ENCODE data around the gene DUOX1. TPM values are rescaled to one million over a fixed set of nuclear protein-coding genes. Genes with fewer than 3 reads are reported as not detected.

DUOX1 gene
- total RNA-seq, 3 donors from 2014 or later, result 0.43 to 1.7 (median 0.70) TPM

GRCh38 chr15:45093622-45094357, 36.0 kb upstream of the DUOX1 start:
- no peaks in the 10 kb centered on the region for H3K9me3 ChIP-seq
- intact Hi-C loops (cut with DNase I, micrococcal nuclease), result no loop called here
- ATAC-seq (no peak), DNase-seq (no peak)
- TF ChIP-seq CTCF (IDR thresholded peaks at IDR 0.05), result no peak
- no peak overlapping the region for H3K4me3 ChIP-seq
- H3K4me1 ChIP-seq (ENCODE audit: low read depth), result no peaks in the 10 kb centered on the region
- no peaks in the 10 kb centered on the region for H3K36me3 ChIP-seq (ENCODE audit: low read depth)

GRCh38 chr15:45094358-45094730, 35.5 kb upstream of the DUOX1 start:
- DNase-seq (no peak), ATAC-seq (no peak)
- Histone ChIP-seq H3K4me3 (no peak overlapping the region), H3K4me1 (ENCODE audit: low read depth) (no peaks in the 10 kb centered on the region), H3K9me3 (no peaks in the 10 kb centered on the region), H3K36me3 (ENCODE audit: low read depth) (no peaks in the 10 kb centered on the region)
- TF ChIP-seq CTCF (IDR thresholded peaks at IDR 0.05), result no peak
- intact Hi-C loops (cut with DNase I, micrococcal nuclease), result no loop called here

- TF ChIP-seq CTCF (IDR thresholded peaks at IDR 0.05), result no peak
- intact Hi-C loops (cut with DNase I, micrococcal nuclease), result no loop called here
Measured at GRCh38 chr15:45095661-45096060, 34.1 kb upstream of the DUOX1 start.

GRCh38 chr15:45097466-45097865, 32.3 kb upstream of the DUOX1 start:
- no peak for TF ChIP-seq CTCF (IDR thresholded peaks at IDR 0.05)
- Histone ChIP-seq H3K36me3 (ENCODE audit: low read depth) (no peaks in the 10 kb centered on the region), H3K4me1 (ENCODE audit: low read depth) (no peaks in the 10 kb centered on the region), H3K9me3 (no peaks in the 10 kb centered on the region), H3K4me3 (no peak overlapping the region)
- DNase-seq (no peak), ATAC-seq (no peak)
- intact Hi-C loops (cut with DNase I, micrococcal nuclease), result no loop called here

More at GRCh38 chr15:45095661-45096060, 34.1 kb upstream of the DUOX1 start:
- no peaks in the 10 kb centered on the region for H3K4me1 ChIP-seq (ENCODE audit: low read depth)
- H3K36me3 ChIP-seq (ENCODE audit: low read depth), result no peaks in the 10 kb centered on the region
- no peak for DNase-seq
- H3K4me3 ChIP-seq, result no peak overlapping the region
- ATAC-seq, result no peak
- no peaks in the 10 kb centered on the region for H3K9me3 ChIP-seq

- no peaks in the 10 kb centered on the region for H3K9me3 ChIP-seq
- ATAC-seq (no peak), DNase-seq (no peak)
- no peak for TF ChIP-seq CTCF (IDR thresholded peaks at IDR 0.05)
- no peaks in the 10 kb centered on the region for H3K36me3 ChIP-seq (ENCODE audit: low read depth)
- H3K4me1 ChIP-seq (ENCODE audit: low read depth), result no peaks in the 10 kb centered on the region
- no peak overlapping the region for H3K4me3 ChIP-seq
- intact Hi-C loops (cut with DNase I, micrococcal nuclease), result no loop called here
Measured at GRCh38 chr15:45099549-45100165, 30.1 kb upstream of the DUOX1 start.
